WTC11 (cell line): ENCODE data around the gene PGAP3.

ENCODE experiments used
- ARID4B ChIP-seq: sonication (generic); formaldehyde crosslinking; IDR thresholded peaks from 2 replicates; pipeline ENCODE4 v1.8.0; 2023; ENCODE audit warnings: missing genetic modification reagents, mild to moderate bottlenecking, borderline replicate concordance
- ATF6 ChIP-seq: sonication (generic); formaldehyde crosslinking; IDR thresholded peaks from 2 replicates; pipeline ENCODE4 v1.8.1; 2023; ENCODE audit warnings: mild to moderate bottlenecking, missing genetic modification reagents
- CREM ChIP-seq: sonication (generic); formaldehyde crosslinking; IDR thresholded peaks from 2 replicates; pipeline ENCODE4 v1.8.1; 2022; ENCODE audit warnings: mild to moderate bottlenecking, missing genetic modification reagents, moderate library complexity
- CTCF ChIP-seq: fragments of 200-600 bp; IDR thresholded peaks from 2 replicates; pipeline ENCODE4 v1.8.0; 2022; ENCODE audit warnings: antibody characterized with exemption
- JUN ChIP-seq: sonication (generic); formaldehyde crosslinking; IDR thresholded peaks from 2 replicates; pipeline ENCODE4 v1.8.0; 2023; ENCODE audit warnings: mild to moderate bottlenecking, missing genetic modification reagents
- USF2 ChIP-seq: sonication (generic); formaldehyde crosslinking; IDR thresholded peaks from 2 replicates; pipeline ENCODE4 v1.8.1; 2023; ENCODE audit warnings: mild to moderate bottlenecking, missing genetic modification reagents, moderate library complexity
- ZNF263 ChIP-seq: sonication (generic); formaldehyde crosslinking; IDR thresholded peaks from 2 replicates; pipeline ENCODE4 v1.8.1; 2022; ENCODE audit warnings: low read depth, mild to moderate bottlenecking, moderate library complexity, missing genetic modification reagents
- ZNF512 ChIP-seq: sonication (generic); formaldehyde crosslinking; IDR thresholded peaks from 2 replicates; pipeline ENCODE4 v1.8.1; 2022; ENCODE audit warnings: missing genetic modification reagents, borderline replicate concordance

GRCh38 chr17:39671651-39672521 lies 16.0 kb downstream of the PGAP3 start:
- TF ChIP-seq ZNF263 (CRISPR knock-in tag) (no peak), JUN (no peak), CTCF (peak; percentile 61), ATF6 (CRISPR knock-in tag) (no peak), ZNF512 (CRISPR knock-in tag) (no peak), ARID4B (CRISPR knock-in tag) (no peak), CREM (CRISPR knock-in tag) (no peak), USF2 (no peak; the same call in 1 of the 2 replicates)
